Fibroblast of mammary gland (primary cell): ENCODE data around the gene RBM23.
"Not testable (repeated sequence)": the region's sequence is repeated elsewhere in the genome, so short reads cannot be mapped to it uniquely, and the experiment has no call there.

Source experiments
- DNase-seq: peaks from one replicate; pipeline ENCODE4 v3.0.0-alpha.2; 2010; ENCODE audit warnings: low read depth
- H3K4me3 ChIP-seq: 2 replicates; pipeline ENCODE4 v1.5.1; 2011; ENCODE audit warnings: low read depth, mild to moderate bottlenecking, low read length, moderate library complexity; ENCODE audit not compliant: control insufficient read depth
- TF ChIP-seq, protein P1 (sequence below): conservative IDR thresholded peaks from 2 replicates; pipeline ENCODE4 v1.5.1; 2011; ENCODE audit warnings: low read depth, low read length, inconsistent platforms; ENCODE audit not compliant: control insufficient read depth, insufficient read depth

The RBM23 gene

GRCh38 chr14:22919601-22919921 lies 612 bp upstream of the RBM23 start:
- TF ChIP-seq, protein P1, sequence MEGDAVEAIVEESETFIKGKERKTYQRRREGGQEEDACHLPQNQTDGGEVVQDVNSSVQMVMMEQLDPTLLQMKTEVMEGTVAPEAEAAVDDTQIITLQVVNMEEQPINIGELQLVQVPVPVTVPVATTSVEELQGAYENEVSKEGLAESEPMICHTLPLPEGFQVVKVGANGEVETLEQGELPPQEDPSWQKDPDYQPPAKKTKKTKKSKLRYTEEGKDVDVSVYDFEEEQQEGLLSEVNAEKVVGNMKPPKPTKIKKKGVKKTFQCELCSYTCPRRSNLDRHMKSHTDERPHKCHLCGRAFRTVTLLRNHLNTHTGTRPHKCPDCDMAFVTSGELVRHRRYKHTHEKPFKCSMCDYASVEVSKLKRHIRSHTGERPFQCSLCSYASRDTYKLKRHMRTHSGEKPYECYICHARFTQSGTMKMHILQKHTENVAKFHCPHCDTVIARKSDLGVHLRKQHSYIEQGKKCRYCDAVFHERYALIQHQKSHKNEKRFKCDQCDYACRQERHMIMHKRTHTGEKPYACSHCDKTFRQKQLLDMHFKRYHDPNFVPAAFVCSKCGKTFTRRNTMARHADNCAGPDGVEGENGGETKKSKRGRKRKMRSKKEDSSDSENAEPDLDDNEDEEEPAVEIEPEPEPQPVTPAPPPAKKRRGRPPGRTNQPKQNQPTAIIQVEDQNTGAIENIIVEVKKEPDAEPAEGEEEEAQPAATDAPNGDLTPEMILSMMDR, result no peak
- peak overlapping the region; percentile 30 for H3K4me3 ChIP-seq
- DNase-seq, result no peak

DNA sequence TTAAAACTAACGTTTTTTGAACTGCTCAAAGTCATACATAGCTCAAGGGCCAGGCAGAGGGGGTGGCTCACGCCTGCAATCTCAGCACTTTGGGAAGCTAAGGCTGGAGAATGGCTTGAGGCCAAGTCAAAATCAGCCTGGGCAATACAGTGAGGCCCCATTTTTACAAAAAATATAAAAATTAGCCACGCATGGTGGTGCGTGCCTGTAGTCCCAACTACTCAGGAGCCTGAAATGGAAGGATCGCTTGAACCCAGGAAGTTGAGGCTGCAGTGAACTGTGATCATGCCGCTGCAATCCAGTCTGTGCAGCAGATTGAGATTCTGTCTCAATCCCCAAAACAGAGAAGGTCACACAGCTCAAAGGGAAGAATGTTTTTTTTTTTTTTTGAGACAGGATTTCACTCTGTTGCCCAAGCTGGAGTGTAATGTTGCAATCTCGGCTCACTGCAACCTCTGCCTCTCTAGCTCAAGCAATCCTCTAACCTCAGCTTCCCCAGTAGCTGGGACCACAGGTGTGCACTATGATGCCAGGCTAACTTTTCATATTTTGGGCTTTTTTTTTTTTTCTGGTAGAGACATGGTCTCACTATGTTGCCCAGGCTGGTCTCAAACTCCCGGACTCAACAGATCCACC lies 2.9 kb downstream of the RBM23 start:
- TF ChIP-seq, protein P1, result no peak
- no peak overlapping the region for H3K4me3 ChIP-seq
- DNase-seq, result peak; percentile 49

- not testable (repeated sequence) for DNase-seq, H3K4me3 ChIP-seq
Observed at GRCh38 chr14:22914836-22915235, 4.1 kb downstream of the RBM23 start.

DNA sequence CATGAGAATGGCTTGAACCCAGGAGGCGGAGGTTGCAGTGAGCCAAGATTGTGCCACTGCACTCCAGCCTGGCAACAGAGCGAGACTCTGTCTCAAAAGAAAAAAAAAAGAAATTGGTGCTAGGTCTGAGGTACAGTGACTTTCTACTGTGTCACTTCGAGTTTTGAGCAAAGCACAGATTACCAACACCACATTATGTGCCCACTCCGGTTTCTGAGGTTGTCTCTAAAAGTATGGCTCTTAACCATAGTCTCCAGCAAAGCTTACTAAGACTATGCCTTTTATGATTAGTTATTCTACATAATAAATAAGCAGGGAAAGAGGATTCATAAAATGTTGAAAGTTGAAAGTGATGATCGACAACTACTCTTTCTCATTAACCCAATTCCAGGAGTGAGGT lies 8.0 kb downstream of the RBM23 start:
- TF ChIP-seq, protein P1, result no peak
- H3K4me3 ChIP-seq, result no peak overlapping the region
- no peak for DNase-seq

DNA sequence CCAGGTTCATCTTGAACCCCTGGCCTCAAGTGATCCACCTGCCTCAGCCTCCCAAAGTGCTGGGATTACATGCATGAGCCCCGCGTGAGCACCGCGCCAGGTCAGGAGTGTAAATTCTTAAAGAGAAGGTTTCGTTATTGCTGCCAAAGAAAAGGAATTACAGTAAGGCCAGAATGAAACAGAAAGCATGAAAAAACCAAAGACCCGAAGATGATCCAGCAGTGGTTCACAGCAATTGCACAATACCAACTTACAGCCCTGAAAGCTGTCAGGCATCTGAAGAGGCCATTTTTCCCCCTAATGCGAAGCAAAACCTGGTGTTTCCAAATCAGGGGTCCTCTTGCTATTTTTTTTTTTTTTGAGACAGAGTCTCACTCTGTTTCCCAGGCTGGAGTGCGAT lies 10.3 kb downstream of the RBM23 start:
- TF ChIP-seq, protein P1, result no peak
- peak; percentile 63 for DNase-seq
- no peak overlapping the region for H3K4me3 ChIP-seq

DNA sequence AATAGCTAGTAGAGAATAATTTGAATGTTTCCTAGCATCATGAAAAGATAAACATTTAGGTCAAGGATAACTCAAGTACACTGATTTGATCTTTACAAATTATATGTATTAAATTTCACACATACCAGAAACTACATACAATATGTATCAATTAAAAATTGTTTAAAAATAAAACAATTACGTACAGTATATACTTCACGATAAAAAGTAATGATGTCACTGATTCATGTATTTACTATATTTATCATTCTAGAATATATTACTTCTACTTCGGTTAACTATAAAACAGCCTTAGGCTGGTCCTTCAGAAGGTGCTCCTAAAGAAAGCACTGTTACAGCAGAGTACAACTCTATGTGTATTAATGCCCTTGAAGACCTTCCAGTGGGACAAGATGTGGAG lies 11.5 kb downstream of the RBM23 start:
- no peak overlapping the region for H3K4me3 ChIP-seq
- TF ChIP-seq, protein P1, result no peak
- no peak for DNase-seq

GRCh38 chr14:22906073-22906472 lies 12.9 kb downstream of the RBM23 start:
- DNase-seq, result no peak
- TF ChIP-seq, protein P1, result no peak
- H3K4me3 ChIP-seq, result no peak overlapping the region

DNA sequence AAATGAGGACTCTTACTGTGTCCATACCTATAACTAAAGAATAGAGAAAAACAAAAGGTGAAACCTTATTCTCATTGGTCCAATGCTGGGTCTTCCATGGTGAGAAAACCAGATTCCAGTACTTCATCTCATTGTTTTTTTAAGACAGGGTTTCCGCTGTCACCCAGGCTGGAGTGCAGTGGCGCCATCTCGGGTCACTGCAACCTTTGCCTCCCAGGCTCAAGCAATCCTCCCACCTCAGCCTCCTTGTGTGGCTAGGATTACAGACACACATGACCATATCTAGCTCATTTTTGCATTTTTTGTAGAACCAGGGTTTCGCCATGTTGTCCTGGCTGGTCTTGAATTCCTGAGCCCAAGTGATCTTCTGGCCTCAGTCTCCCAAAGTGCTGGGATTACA lies 13.3 kb downstream of the RBM23 start:
- no peak for DNase-seq
- H3K4me3 ChIP-seq, result no peak overlapping the region
- TF ChIP-seq, protein P1, result no peak
